Mammary epithelial cell (primary cell): Measurements from ENCODE around the gene ACKR2.

Source experiments
- CTCF ChIP-seq, 2 donors: IDR thresholded peaks in 1 of 2; conservative IDR thresholded peaks in 1 of 2; 2 replicates each; pipeline ENCODE4 v1.5.1; 2011 to 2012; ENCODE audit warnings: inconsistent platforms in 2 of 2, low read length in 2 of 2, mild to moderate bottlenecking in 2 of 2, control low read depth in 1 of 2, low read depth in 1 of 2; ENCODE audit not compliant: insufficient read depth in 1 of 2; ENCODE audit errors: extremely low read depth in 1 of 2
- EZH2 ChIP-seq: IDR thresholded peaks from 2 replicates; pipeline ENCODE4 v1.6.1; 2012; ENCODE audit warnings: low read length, inconsistent platforms, borderline replicate concordance

GRCh38 chr3:42872718-42873117 lies 63.5 kb downstream of the ACKR2 start:
- TF ChIP-seq CTCF (conservative IDR thresholded peaks at IDR 0.05 in 1 of 2, IDR thresholded peaks at IDR 0.05 in 1 of 2; ENCODE audit: extremely low read depth in 1 of 2, insufficient read depth in 1 of 2, low read depth in 1 of 2, low read length in 2 of 2) (no peak), EZH2 (no peak)
